HEK293 (cell line): ENCODE data around the gene MTIF2.

Experiments used
- CTCF ChIA-PET: fragments of 350-600 bp; formaldehyde crosslinking; extraction: SDS; loops from one replicate; lab custom pipeline; 2021; ENCODE audit warnings: antibody characterized with exemption; lab: Yijun Ruan, JAX
- POLR2A ChIA-PET: fragments of 300-600 bp; formaldehyde crosslinking; extraction: SDS; loops from one replicate; lab custom pipeline; 2020; ENCODE audit warnings: antibody characterized with exemption, inconsistent platforms; lab: Yijun Ruan, JAX
- H3K27ac ChIP-seq: fragments of 200-500 bp; sonication (Bioruptor generic); 2 replicates; pipeline ENCODE4 v1.5.1; 2014; ENCODE audit warnings: low read depth, low read length, control low read depth, inconsistent platforms; ENCODE audit errors: extremely low read depth
- H3K36me3 ChIP-seq, 2 experiments: fragments of 200-500 bp in 1 of 2; sonication (Bioruptor generic) in 1 of 2; 1 replicate in 1 of 2; 2 replicates in 1 of 2; pipeline ENCODE4 v1.5.1; 2014 to 2017; ENCODE audit warnings: inconsistent platforms in 2 of 2, low read length in 2 of 2; ENCODE audit not compliant: control insufficient read depth in 2 of 2, insufficient read depth in 1 of 2
- H3K4me1 ChIP-seq: fragments of 200-500 bp; sonication (Bioruptor generic); 2 replicates; pipeline ENCODE4 v1.5.1; 2014; ENCODE audit warnings: mild to moderate bottlenecking, low read length, inconsistent platforms; ENCODE audit not compliant: control insufficient read depth, insufficient read depth
- H3K4me3 ChIP-seq: 2 replicates; pipeline ENCODE4 v1.5.1; 2011; ENCODE audit warnings: low read depth, mild to moderate bottlenecking, control low read depth, low read length, moderate library complexity
- H3K9me3 ChIP-seq: fragments of 200-500 bp; sonication (Bioruptor generic); 2 replicates; pipeline ENCODE4 v1.5.1; 2014; ENCODE audit warnings: low read depth, low read length, inconsistent platforms; ENCODE audit not compliant: control insufficient read depth, insufficient read depth
- ZBTB20 ChIP-seq: fragments of 450-650 bp; formaldehyde crosslinking; IDR thresholded peaks from 2 replicates; pipeline ENCODE4 v1.5.1; 2016; ENCODE audit warnings: missing biosample characterization, missing genetic modification characterization
- ZBTB21 ChIP-seq: fragments of 450-650 bp; formaldehyde crosslinking; IDR thresholded peaks from 2 replicates; pipeline ENCODE4 v1.5.1; 2017; ENCODE audit warnings: missing biosample characterization, missing genetic modification characterization
- ZBTB8A ChIP-seq: fragments of 450-650 bp; formaldehyde crosslinking; IDR thresholded peaks from 2 replicates; pipeline ENCODE4 v1.5.1; 2016; ENCODE audit warnings: missing biosample characterization, missing genetic modification characterization
- ZNF202 ChIP-seq: fragments of 450-650 bp; formaldehyde crosslinking; IDR thresholded peaks from 2 replicates; pipeline ENCODE4 v1.5.1; 2016; ENCODE audit warnings: missing biosample characterization, missing genetic modification characterization, borderline replicate concordance
- ZNF37A ChIP-seq: fragments of 450-650 bp; IDR thresholded peaks from 2 replicates; pipeline ENCODE4 v1.5.1; 2018; ENCODE audit warnings: missing biosample characterization, missing genetic modification characterization
- ZNF571 ChIP-seq: fragments of 450-650 bp; formaldehyde crosslinking; IDR thresholded peaks from 2 replicates; pipeline ENCODE4 v1.5.0; 2017; ENCODE audit warnings: missing biosample characterization, missing genetic modification characterization
- ZNF624 ChIP-seq: fragments of 450-650 bp; formaldehyde crosslinking; IDR thresholded peaks from 2 replicates; pipeline ENCODE4 v1.5.1; 2017; ENCODE audit warnings: missing biosample characterization, missing genetic modification characterization
- ZNF626 ChIP-seq: fragments of 450-650 bp; sonication (Bioruptor Pico); formaldehyde crosslinking; IDR thresholded peaks from 2 replicates; pipeline ENCODE4 v1.5.1; 2018; ENCODE audit warnings: missing biosample characterization, missing genetic modification characterization, inconsistent platforms
- TF ChIP-seq, protein P1 (sequence below): fragments of 450-650 bp; formaldehyde crosslinking; IDR thresholded peaks from 2 replicates; pipeline ENCODE4 v1.5.1; 2016; ENCODE audit warnings: missing biosample characterization, missing genetic modification characterization
- TF ChIP-seq, protein P2 (sequence below): fragments of 450-650 bp; formaldehyde crosslinking; IDR thresholded peaks from 2 replicates; pipeline ENCODE4 v1.5.1; 2016; ENCODE audit warnings: missing biosample characterization, missing genetic modification characterization
- TF ChIP-seq, protein P3 (sequence below): sonication (generic); formaldehyde crosslinking; IDR thresholded peaks from 2 replicates; pipeline ENCODE4 v1.8.1; 2022; ENCODE audit warnings: mild to moderate bottlenecking, moderate library complexity, missing genetic modification reagents
- TF ChIP-seq, protein P4 (sequence below): fragments of 450-650 bp; formaldehyde crosslinking; IDR thresholded peaks from 2 replicates; pipeline ENCODE4 v1.5.1; 2016; ENCODE audit warnings: missing biosample characterization, missing genetic modification characterization, borderline replicate concordance
- TF ChIP-seq, protein P5 (sequence below): fragments of 450-650 bp; formaldehyde crosslinking; IDR thresholded peaks from 2 replicates; pipeline ENCODE4 v1.5.1; 2016; ENCODE audit warnings: missing biosample characterization, missing genetic modification characterization
- TF ChIP-seq, protein P6 (sequence below): fragments of 450-650 bp; formaldehyde crosslinking; IDR thresholded peaks from 2 replicates; pipeline ENCODE4 v1.5.1; 2016; ENCODE audit warnings: missing biosample characterization, missing genetic modification characterization

Gene MTIF2

DNA sequence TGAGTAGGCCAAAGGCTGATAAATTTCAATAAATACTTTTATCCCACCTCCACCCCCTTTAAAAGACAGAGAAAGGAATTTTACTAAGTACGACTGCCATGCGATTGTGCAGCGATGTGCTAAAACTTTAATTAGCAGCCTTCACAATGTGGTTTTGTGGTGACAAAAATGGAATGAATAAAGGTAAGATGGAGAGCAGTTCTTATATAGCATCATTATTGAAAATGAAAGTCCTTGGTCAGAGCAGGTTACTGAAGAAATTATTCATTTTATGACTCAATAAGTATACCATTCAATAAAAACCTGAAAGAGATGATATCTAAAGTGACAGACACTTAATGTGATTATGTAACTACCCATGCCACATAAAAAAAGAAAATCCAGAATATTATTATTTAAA lies 33.2 kb upstream of the MTIF2 start:
- ChIA-PET CTCF (no interaction called here), POLR2A (no interaction called here)
- no peaks in the 10 kb centered on the region for H3K4me1 ChIP-seq
- no peak overlapping the region for H3K27ac ChIP-seq
- TF ChIP-seq ZNF571 (no peak), ZNF626 (tag by site-specific recombination) (no peak), ZNF624 (tag by site-specific recombination) (no peak), ZNF37A (tag by site-specific recombination) (no peak), ZBTB8A (tag by site-specific recombination) (no peak), ZBTB20 (tag by site-specific recombination) (no peak), ZBTB21 (tag by site-specific recombination) (no peak), ZNF202 (tag by site-specific recombination) (no peak)
- TF ChIP-seq, protein P1, sequence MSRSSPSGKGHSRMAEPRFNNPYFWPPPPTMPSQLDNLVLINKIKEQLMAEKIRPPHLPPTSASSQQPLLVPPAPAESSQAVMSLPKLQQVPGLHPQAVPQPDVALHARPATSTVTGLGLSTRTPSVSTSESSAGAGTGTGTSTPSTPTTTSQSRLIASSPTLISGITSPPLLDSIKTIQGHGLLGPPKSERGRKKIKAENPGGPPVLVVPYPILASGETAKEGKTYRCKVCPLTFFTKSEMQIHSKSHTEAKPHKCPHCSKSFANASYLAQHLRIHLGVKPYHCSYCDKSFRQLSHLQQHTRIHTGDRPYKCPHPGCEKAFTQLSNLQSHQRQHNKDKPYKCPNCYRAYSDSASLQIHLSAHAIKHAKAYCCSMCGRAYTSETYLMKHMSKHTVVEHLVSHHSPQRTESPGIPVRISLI (tag by site-specific recombination), result no peak
- TF ChIP-seq, protein P2, sequence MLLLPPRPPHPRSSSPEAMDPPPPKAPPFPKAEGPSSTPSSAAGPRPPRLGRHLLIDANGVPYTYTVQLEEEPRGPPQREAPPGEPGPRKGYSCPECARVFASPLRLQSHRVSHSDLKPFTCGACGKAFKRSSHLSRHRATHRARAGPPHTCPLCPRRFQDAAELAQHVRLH (tag by site-specific recombination), result no peak
- TF ChIP-seq, protein P3, sequence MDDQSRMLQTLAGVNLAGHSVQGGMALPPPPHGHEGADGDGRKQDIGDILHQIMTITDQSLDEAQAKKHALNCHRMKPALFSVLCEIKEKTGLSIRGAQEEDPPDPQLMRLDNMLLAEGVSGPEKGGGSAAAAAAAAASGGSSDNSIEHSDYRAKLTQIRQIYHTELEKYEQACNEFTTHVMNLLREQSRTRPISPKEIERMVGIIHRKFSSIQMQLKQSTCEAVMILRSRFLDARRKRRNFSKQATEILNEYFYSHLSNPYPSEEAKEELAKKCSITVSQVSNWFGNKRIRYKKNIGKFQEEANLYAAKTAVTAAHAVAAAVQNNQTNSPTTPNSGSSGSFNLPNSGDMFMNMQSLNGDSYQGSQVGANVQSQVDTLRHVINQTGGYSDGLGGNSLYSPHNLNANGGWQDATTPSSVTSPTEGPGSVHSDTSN (CRISPR knock-in tag), result no peak
- TF ChIP-seq, protein P4, sequence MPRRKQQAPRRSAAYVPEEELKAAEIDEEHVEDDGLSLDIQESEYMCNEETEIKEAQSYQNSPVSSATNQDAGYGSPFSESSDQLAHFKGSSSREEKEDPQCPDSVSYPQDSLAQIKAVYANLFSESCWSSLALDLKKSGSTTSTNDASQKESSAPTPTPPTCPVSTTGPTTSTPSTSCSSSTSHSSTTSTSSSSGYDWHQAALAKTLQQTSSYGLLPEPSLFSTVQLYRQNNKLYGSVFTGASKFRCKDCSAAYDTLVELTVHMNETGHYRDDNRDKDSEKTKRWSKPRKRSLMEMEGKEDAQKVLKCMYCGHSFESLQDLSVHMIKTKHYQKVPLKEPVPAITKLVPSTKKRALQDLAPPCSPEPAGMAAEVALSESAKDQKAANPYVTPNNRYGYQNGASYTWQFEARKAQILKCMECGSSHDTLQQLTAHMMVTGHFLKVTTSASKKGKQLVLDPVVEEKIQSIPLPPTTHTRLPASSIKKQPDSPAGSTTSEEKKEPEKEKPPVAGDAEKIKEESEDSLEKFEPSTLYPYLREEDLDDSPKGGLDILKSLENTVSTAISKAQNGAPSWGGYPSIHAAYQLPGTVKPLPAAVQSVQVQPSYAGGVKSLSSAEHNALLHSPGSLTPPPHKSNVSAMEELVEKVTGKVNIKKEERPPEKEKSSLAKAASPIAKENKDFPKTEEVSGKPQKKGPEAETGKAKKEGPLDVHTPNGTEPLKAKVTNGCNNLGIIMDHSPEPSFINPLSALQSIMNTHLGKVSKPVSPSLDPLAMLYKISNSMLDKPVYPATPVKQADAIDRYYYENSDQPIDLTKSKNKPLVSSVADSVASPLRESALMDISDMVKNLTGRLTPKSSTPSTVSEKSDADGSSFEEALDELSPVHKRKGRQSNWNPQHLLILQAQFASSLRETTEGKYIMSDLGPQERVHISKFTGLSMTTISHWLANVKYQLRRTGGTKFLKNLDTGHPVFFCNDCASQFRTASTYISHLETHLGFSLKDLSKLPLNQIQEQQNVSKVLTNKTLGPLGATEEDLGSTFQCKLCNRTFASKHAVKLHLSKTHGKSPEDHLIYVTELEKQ, result no peak
- TF ChIP-seq, protein P5, sequence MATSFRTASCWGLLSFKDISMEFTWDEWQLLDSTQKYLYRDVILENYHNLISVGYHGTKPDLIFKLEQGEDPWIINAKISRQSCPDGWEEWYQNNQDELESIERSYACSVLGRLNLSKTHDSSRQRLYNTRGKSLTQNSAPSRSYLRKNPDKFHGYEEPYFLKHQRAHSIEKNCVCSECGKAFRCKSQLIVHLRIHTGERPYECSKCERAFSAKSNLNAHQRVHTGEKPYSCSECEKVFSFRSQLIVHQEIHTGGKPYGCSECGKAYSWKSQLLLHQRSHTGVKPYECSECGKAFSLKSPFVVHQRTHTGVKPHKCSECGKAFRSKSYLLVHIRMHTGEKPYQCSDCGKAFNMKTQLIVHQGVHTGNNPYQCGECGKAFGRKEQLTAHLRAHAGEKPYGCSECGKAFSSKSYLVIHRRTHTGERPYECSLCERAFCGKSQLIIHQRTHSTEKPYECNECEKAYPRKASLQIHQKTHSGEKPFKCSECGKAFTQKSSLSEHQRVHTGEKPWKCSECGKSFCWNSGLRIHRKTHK (tag by site-specific recombination), result no peak
- peaks cover 18 to 32% of the 10 kb centered on the region in 2 experiments; a peak in 2 of 3 replicates for H3K36me3 ChIP-seq
- H3K4me3 ChIP-seq, result no peak overlapping the region
- H3K9me3 ChIP-seq, result no peaks in the 10 kb centered on the region

DNA sequence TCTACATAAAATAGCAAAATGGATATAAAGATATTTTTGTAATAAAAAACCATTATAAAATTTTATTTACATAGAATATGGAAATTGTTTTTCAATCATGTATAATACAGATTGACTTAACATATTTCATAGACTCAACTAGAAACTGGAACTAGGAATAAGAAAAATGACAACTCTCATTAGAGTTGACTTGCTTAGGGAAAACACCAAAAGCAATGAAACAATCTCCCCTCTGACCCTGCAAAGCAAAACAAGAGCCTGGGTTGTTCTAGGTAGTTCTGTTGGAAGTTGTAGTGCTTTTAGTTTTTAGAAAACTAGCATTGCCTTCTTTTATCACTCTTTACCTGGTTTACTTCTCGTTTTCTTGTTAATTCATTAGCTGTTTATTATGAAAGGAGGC lies 32.2 kb upstream of the MTIF2 start:
- H3K36me3 ChIP-seq, result peaks cover 12 to 30% of the 10 kb centered on the region in 2 experiments; a peak in 2 of 3 replicates
- CTCF ChIA-PET, result interaction anchor here (0.6 kb wide), 1 partner anchor 29 kb away, joined by 3 read pairs; no protein-coding TSS in a partner anchor
- POLR2A ChIA-PET, result no interaction called here

More for the DNA sequence above, 32.2 kb upstream of the MTIF2 start:
- Histone ChIP-seq H3K4me1 (no peaks in the 10 kb centered on the region), H3K4me3 (no peak overlapping the region), H3K9me3 (no peaks in the 10 kb centered on the region), H3K27ac (no peak overlapping the region)
- TF ChIP-seq, protein P6, sequence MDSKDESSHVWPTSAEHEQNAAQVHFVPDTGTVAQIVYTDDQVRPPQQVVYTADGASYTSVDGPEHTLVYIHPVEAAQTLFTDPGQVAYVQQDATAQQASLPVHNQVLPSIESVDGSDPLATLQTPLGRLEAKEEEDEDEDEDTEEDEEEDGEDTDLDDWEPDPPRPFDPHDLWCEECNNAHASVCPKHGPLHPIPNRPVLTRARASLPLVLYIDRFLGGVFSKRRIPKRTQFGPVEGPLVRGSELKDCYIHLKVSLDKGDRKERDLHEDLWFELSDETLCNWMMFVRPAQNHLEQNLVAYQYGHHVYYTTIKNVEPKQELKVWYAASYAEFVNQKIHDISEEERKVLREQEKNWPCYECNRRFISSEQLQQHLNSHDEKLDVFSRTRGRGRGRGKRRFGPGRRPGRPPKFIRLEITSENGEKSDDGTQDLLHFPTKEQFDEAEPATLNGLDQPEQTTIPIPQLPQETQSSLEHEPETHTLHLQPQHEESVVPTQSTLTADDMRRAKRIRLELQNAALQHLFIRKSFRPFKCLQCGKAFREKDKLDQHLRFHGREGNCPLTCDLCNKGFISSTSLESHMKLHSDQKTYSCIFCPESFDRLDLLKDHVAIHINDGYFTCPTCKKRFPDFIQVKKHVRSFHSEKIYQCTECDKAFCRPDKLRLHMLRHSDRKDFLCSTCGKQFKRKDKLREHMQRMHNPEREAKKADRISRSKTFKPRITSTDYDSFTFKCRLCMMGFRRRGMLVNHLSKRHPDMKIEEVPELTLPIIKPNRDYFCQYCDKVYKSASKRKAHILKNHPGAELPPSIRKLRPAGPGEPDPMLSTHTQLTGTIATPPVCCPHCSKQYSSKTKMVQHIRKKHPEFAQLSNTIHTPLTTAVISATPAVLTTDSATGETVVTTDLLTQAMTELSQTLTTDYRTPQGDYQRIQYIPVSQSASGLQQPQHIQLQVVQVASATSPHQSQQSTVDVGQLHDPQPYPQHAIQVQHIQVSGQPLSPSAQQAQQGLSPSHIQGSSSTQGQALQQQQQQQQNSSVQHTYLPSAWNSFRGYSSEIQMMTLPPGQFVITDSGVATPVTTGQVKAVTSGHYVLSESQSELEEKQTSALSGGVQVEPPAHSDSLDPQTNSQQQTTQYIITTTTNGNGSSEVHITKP, result no peak
